NAMALWA (cell line): ENCODE results near the gene ZNF473.
"Not testable (repeated sequence)": the region's sequence is repeated elsewhere in the genome, so short reads cannot be mapped to it uniquely, and the experiment has no call there.

ENCODE experiments used
- DNase-seq: peaks from one replicate; pipeline ENCODE4 v3.0.0-alpha.2; 2015; ENCODE audit warnings: low spot score

The ZNF473 gene

DNA sequence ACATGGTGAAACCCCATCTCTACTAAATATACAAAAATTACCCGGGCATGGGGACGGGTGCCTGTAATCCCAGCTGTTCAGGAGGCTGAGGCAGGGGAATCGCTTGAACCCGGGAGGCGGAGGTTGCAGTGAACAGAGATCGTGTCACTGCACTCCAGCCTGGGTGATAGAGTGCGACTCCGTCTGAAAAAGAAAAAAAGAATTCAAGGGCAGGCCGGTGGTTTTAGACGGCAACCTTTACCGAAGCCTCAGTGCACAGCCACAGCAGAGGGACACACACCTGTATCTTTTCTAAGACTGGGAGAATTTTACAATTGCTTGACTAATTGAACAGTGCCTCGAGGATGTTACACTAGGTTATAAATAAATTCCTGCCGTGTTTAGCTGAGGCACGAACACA is 73.9 kb downstream of the ZNF473 start:
- not testable (repeated sequence) for DNase-seq

DNA sequence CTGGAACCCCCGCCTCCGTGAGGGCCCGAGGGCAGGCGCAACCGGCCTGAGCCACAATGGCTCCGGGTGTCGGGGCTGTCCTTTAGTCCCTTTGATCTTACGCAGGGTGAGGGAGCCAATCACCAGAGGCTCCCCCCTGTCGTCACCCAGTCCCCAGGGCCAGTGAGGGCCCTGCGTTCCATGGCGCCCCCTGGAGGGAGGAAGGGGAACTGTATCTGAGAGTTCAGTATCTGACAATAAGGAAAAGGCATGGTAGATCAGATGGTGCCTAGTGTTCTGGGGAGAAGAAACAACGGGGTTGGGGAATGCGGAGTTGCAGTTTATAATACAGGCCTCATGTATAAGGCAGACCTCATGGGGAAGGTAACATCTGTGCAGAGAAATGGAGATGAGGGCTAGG is 75.1 kb downstream of the ZNF473 start:
- DNase-seq: not testable (repeated sequence)
